ENCODE data around the gene CCNI2.

The CCNI2 gene

DNA sequence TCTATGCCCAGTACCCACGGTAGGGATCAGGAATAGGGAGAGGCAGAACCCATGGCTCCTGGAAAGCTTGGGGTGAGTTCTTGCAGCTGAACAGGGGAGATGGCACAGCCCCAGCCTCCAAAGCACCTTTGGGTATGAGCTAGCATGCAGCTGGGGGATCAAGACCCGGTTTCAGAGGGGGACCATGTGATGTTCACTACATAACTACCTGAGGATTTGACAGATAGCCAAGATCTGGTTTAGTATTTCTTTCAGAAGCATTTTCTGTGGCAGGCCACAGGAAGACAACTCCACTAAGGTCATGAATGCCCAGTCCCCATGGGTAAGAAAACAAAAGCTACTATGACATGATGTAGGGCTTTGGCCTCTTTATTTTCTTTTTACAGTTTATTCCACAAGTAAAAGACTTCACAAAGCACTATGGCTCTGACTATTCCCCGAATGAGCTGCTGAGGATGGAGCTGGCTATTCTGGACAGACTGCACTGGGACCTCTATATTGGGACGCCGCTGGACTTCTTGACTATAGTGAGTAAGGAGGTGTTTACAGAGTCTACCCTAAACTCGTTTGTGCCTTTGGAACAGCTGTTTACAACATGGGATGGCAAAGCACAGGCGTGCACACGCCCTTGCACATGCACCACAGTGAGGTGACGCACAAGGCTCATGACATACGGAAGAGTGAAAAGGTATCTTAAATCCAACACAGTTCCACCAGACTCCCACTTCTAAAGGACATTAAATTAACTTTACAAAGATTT lies 3.4 kb downstream of the CCNI2 start:
- DNase-seq = no peak

DNA sequence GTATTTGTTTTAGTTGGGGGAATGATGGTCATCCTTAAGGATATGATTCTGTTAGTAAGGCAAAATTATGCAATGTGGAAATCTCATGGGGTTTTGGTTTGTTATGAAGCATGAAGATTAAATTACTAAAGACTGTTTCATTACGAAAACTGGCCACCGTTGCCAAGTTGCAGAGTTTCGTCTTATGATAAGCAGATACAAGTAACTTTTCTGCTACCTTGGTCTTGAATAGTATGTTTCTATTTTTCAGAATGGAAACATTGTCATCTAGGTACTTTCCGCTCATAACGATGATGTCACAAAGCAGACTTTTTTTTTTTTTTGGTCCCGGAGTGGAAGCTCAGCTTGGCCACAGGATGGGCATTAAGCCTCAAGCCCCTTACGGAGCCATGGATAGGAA lies 4.2 kb downstream of the CCNI2 start:
- DNase-seq = no peak

DNA sequence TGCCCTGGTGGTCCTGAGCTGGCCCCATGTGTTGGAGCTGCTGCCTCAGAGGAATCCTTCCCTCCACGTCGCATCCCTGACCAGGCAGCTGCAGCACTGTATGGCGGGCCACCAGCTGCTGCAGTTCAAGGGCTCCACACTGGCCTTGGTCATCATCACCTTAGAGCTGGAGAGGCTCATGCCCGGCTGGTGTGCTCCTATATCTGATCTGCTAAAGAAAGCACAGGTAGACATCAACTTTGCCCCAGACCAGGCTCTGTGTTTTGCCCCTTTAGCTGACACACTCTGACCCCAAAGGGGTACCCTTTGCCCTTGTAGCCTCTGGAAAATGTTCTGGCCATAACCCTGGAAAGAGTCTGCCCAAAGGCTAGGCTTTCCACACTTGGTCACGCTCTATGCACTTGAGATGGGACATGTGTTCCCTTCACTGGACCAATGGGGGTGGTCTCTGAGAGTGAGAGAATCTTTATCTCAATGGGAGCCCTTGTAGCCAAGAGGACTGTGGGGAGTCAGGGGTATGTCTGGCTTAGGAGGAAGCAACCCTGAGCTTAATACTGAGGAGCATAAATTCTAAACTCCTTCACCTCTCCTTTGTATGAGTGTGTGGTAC lies 4.8 kb downstream of the CCNI2 start:
- no peak for DNase-seq

DNA sequence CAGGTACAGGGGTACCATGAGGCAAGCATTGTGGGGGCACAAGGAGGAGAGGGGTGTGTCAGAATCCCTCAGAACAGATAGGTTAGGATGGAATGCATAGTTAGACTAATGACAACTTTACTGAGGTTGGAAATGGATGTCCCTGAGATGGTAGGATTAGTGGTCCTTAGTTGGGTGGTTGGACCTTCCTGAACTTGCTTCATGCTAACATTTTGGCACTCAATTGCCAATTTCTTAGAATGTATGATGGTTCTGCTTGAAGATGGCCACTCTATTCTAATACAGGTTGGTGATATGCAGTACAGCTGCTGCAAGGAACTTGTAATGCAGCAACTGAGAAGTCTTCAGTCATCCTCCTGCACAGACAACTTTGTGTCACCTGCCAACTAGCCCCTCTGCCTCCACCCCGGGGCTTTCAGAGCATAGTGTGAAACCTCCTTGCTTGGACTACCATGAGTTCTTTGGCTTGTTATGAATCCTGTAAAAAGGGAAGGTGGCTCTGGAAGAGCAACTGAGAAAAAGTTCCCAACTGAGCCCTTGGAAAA lies 5.4 kb downstream of the CCNI2 start:
- DNase-seq = no peak

DNA sequence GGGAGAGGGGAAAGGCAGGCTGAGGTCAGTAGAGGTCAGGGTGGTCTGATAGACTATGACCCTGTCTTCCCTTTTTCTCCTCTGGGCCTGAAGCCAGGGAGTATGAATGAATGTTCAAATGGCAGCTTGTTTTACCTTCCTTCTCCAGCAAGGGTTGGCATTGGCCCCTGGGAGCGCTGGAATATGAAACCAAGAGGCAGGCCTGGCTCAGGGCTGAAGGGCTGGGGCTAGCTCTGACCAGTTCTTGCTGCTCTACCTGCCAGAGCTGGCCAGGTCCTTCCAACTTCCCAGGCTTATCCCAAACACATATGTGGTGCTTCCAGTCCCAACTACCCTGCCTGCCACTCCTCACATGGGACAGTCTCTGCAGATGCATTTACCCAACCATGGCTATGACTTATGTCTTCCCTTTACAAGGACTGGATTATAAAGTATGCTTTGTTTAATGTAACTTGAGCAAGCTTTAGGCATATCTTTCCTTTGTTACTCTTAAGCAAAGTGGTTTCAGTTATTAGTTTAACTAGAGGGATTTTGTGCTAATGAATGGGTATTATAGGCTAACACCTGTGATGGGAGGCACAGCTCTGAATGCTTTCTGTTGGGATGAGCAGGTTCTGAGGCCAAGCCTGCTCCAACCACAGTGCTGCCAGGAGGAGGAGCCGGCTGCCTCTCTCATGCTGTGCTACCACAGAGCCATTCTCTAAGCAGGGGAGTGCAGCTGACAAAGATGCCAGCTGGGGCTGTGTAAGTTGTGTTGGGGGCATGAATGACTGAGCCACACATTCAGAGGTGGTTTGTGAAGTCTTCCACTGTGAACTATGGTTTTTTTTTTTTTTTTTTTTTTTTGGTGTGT lies 6.1 kb downstream of the CCNI2 start:
- DNase-seq = no peak

DNA sequence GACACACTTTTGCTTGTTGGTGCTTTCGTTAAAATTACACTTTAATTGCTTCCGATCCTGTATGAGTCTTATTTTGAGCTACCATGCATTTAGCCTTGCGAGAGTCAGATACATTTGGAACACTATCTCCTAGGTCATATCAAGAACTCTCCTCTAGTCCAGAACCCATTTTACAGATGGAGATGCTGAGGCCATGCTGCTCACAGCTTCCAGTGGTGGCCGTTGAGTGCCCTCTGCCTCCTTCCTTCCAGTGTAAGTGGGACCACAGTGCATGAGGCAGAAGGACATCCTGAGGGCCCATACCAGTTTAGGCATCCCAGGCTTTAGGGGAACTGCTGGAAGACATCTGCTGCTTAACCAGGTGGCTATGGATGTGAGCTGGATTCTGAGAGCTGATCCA lies 6.9 kb downstream of the CCNI2 start:
- DNase-seq = no peak

DNA sequence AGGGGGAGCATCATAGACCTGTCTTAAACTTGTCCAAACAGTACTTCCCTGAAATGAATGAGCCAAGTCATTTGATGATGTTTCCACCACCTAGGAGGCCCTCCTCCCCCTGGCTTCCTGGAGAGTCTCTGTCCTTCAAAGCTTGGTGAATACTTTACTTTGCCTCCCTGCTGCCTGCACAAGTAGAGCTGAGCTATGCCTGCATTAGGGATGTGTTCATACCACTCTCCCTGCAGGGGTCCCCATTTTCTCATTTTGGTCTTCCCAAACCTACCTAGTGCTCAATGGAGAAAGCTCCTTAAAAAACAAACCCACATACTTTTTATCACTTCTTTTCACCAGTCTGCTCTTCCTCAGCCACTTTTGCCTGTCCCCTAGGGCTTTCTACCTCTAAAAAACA lies 7.7 kb downstream of the CCNI2 start:
- DNase-seq = no peak

DNA sequence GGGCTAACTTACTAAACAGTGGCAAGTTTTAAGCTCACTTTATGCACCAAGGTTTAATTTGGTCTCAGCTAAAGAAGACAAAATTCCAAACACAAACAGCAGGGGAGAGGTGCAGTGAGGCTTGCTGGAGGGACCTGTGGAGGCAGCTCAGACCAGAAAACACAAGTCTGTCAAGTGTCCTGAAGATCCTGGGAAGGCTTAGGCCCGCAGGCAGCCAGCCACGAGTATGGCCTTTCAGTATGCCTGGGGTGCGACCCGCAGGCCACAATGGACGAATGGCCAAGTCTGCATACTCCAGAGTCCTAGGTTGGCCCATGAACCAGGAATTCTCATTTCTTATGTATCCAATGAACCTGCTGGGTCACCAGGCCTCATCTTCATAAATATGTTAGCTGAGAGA lies 9.3 kb downstream of the CCNI2 start:
- DNase-seq = no peak

DNA sequence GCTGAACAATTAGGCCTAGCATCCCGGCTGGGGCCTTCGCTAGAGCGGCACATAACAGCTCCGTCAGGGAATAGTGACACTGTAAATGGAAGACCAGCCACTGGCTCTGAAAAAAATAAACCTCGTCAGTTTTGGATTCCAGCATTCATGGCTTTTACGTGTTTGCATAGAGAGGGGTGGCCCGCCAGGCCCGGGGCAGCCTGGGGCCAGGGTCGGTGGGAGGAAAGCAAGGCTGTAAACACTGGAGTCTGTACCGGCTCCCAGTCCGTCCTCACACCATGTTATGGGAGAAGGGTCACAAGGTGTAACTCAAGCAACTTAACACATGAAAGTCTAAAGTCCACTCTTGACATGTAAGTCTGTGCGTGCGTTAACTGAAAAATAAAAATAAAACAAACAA lies 11.2 kb downstream of the CCNI2 start:
- no peak for DNase-seq

DNA sequence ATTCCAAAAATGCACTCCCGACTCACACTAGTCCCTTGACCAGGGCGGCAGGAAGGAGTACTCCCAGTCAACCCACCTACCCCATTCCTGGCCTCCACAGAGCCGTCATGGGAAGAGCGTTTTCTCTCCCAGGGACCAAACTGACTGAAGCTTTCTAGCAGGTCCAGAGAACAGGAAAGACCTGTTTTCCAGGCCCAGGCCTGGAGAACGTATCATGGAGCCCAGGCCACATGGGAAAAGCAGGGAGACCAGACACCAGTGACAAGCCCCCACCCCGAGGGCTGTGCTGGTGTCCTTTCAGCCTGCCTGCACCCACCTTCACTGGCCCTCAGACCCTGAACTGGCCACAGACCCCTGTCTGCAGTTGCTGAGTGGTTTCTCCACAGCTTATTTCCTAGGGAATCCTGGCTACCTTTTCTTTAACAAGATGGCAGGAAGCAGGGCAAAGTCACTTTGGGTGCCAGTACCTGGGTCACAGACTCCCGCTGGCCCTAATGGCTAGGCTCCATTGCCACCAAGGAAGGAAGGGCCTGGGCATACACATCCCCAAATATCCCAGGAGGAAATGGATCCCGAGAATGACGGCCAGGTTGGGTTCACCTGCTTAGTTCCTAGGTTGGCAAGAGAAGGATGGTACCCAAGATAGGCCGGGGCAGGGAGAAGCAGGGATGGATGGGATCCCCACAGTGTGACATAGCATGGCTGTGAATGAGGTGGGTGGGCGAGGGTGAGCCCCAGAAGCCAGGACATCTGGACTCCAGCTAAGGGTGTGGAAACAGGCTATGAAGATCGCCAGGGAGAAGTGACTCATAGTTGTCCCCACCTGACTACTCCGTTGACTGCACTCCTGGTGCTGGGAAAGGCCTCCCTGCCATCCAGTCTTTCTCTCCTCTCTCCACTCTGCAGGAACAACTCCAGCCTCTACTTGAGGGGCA lies 12.2 kb downstream of the CCNI2 start:
- DNase-seq = no peak

DNA sequence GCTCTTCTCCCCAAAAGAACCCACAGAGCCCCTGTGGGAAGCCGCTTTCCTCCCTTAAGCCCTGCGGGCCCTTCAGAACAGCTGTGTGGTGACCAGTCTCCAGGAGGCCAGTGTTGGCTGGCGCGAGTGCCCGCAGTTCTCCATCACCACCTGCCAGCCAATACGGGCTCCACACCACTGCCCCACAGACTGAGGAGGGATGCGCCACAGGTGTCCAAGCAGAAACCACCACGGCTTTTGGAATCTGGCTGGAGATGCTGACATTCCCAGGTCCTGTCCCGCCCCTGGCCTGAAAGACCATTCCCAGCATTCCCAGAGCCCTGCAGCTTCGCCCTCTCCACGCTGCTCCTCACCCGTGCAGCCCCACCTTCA lies 12.8 kb downstream of the CCNI2 start:
- no peak for DNase-seq

DNA sequence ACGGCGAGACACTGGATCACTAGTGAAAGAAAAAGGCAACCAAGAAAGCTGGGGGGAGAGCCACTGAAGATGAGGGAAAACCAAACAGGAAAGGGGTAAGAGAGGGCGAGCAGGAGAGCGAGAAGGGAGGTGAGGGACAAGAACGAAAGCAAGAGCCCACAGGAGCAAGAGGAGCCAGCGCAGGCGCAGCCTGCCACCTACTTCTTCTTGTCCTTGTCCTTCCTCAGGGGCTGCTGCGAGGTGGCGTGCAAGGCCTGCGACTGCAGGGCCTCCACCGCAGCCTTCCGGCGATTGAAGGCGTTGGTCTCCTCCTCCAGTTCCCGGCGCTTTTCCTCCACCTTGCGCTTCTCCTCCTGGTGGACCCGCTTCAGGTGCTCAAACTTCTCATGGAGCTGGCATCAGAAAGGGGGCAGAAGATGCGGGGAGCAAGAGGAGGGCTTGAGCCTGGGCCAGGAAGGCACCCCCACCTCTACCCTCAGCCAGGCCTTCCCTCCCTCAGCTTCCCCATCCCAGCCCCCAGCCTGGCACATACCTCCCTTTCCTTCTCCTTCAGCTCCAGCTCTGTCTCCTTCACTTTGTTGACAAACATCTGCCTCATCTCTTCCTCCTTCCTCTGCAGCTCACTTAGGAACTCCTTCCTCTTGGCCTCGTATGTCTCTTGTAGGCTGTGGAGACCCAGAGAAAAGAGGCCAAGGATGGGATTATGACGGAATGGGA lies 13.5 kb downstream of the CCNI2 start:
- no peak for DNase-seq

DNA sequence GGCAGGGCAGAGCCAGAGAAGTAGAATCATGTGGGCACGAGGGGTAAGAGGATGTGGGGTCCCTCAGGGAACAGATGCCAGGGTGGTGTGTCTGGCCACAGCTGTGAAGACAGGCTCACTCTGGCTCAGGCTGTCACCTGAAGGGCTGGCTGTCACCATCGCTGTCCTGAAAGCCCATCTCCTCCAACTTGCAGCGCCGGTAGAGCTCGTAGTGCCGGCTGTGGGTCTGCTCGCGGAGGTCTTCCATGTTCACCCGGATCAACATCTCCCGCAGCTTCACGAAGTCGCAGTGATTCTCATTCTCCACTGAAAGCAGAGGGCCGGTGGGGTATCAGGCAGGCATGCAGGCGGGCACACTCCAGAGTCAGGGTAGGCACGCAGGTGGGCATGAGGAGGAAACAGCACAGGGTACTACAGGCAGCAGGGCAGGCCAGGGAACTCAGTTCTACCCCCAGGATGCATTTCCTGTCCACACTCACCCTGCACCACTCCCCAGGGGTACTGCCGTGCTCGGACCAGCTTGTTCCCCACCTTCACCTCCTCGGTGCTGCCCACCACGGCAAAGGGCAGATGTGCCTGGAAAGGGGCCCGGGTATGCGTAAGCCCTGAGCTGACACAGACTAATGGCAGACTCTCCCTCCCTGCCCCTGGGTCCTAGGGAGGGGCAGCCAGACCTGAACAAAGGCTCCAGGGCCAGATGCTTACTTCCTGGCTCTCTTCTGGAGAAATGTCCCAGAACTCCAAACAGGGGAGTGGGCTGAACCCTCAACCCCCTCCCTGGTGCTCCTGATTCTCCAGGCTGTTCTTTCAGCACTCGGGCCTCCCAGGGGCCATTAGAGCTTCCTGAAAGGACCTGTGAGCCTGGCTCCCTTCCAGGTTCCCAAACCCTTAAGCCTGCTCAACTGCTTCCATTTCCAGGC lies 14.4 kb downstream of the CCNI2 start:
- DNase-seq = no peak

DNA sequence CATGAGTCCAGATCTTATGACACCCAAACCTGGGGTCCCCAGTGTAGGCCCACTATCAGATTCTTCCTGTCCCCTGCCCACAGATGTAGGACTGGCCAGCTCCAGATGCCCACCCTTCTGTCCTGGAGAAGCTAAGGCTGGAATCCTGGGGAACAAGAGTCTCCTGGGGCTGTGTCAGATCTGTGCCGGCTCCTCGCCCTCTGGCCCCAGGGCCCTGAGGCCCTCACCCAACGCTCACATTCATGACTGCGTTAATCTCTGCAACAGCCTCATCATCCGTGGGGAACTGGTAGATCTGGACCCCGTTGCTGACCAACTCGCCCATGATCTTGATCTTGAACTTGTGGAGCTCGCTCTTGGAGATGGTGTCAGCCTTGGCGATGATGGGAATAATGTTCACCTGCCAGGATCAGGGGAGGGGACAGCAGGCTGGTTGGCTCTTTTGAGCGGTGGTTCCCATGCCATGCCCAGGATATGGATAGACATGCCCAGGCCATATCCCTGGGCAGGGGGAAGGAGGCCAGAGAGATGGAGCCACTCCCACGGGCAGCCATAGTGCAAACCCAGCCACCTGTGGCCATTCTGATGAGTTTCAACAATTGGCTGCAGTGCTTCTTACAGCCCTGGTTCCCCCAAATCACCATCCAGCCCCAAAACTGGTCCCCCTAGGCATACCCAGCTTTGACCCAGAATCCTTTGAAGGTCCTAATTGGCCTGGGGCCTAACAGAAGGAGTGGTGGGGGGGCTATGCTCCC lies 15.2 kb downstream of the CCNI2 start:
- no peak for DNase-seq

DNA sequence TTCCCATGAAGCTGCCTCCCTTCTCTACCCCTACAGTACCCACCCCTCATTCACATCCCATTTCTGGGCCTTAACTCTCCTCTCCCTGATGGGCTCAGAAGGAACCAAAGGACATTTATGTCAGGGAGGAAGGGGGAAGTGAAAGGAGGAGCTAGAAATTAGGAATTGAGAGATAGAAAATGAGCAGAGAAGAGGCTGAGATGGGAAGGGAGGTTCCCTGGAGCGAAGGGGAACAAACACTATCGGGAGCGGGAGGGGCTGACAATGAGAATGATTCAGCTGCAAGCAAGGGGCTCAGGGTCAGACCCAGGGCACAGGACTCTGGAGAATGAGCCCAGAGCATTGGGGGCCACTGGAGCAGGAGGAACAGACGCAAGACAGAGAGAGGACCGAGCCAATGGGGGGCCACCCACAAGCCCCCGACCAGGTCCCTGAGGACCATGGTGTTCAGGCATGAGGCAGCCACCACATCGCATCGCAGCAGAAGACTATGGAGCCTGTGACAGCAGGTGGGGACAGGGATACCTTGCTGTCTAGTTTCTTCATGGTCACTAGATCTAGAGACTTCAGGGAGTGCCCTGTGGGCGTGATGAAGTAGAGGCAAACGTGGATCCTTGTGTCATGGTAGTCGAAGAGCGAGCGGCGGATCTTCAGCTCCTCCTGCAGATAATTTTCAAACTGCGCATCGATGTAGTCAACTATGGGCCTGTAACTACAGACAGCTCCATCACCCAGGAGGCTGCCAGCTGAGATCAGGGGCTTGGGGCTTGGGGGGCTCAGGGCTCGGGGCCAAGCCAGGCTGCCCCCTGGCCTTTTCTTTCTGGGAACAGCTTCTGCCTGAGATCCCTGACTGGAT lies 16.2 kb downstream of the CCNI2 start:
- no peak for DNase-seq

DNA sequence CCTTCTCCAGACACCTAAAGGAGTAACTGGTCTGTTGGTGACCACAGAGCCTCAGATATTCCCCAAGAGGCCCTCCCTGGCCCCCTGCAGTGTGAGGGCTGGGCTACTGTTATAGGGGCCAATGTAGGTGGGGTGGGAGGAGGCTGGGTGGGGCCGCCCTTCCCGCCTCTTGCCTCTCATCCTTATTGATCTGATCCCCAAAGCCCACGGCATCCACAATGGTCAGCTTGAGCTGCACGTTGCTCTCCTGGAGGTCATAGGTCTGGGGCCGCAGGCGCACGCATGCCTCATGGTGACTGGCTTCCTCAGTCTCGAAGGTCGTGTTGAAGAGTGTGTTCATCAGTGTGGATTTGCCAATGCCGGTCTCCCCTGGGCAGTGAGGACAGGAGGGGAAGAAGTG lies 16.8 kb downstream of the CCNI2 start:
- DNase-seq = no peak

DNA sequence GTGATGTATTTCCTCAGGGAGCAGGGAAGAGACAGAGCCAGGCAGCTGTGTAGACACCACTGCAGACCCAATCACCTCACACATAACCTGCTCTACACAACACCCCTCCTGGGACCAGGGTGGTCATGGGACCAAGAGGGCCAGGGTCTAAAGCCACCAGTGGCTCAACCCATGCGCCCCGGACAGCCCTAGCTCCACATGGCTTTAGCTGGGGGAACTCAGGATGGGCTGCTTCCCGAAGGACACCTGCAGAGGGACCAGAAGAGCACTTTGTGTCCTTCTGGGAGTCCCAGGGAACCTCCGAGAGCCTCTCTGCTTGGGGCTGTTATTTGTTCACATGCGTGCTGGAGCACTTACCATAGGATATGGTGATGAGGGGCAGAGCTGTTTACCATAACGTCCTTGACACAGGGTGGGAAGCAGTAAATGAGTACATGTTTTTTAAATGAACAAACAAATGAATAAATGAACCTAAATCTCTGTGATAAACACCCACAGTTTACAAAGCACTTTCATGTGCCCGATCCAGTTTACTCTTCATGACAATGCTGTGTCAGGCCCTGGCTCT lies 17.5 kb downstream of the CCNI2 start:
- no peak for DNase-seq

DNA sequence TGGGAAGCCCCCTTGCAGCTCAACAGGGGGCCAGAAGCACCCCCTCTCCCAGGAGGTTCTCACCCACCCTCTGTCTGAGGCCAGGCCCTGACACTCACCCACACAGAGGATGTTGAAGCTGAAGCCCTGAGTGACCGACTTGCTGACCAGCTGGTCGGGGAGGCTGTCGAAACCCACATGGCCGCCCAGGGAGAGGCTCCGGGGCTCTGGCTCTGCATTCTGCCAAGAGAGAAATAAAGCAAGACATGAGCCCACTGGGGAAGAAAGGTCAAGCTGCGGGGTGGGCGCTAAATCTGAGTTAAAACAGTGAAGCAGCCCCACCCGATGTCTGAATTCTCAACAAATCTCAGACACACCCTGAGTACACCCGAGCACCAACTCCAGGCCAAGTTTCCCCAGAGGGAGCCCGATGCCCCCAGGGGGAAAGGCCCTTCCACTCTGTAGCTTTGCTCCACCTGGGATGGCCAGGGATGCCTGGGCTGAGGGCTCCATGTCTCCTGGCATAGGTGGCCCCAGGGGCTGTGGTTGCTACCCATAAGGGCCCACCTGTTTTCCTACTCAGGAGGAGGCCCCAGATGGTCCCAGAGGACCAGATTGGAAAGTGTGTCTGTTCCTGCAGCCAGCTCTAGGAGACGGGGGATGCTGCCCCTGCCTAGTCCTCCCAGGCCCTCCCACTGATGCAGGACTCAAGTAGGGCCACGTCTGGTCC lies 18.2 kb downstream of the CCNI2 start:
- no peak for DNase-seq
